ENCODE data around the gene GPR141.

The GPR141 gene

GRCh38 chr7:37768611-37769010, 85.0 kb downstream of the GPR141 start:
- Mint-ChIP-seq H3K36me3 (peaks cover 4% of the 10 kb centered on the region), H3K27ac (no peak overlapping the region), H3K27me3 (no peaks in the 10 kb centered on the region), H3K4me3 (no peak overlapping the region), H3K4me1 (peaks cover 4% of the 10 kb centered on the region), H3K9me3 (peaks cover 4% of the 10 kb centered on the region)
- ATAC-seq (ENCODE audit: low read depth): no peak
- no peak for DNase-seq (ENCODE audit: low spot score in 2 of 2)

- H3K9me3 Mint-ChIP-seq: peaks cover 3% of the 10 kb centered on the region
Observed at GRCh38 chr7:37769291-37769690, 85.7 kb downstream of the GPR141 start.

GRCh38 chr7:37769726-37770125, 86.2 kb downstream of the GPR141 start:
- no peak overlapping the region for H3K4me3 Mint-ChIP-seq
- no peaks in the 10 kb centered on the region for H3K27me3 Mint-ChIP-seq
- peaks cover 4% of the 10 kb centered on the region for H3K4me1 Mint-ChIP-seq
- DNase-seq (ENCODE audit: low spot score in 2 of 2) (no peak), ATAC-seq (ENCODE audit: low read depth) (no peak)
- H3K36me3 Mint-ChIP-seq: peaks cover 2% of the 10 kb centered on the region
- peaks cover 3% of the 10 kb centered on the region for H3K9me3 Mint-ChIP-seq
- no peak overlapping the region for H3K27ac Mint-ChIP-seq

More at GRCh38 chr7:37769291-37769690, 85.7 kb downstream of the GPR141 start:
- no peak for DNase-seq (ENCODE audit: low spot score in 2 of 2)
- no peak for ATAC-seq (ENCODE audit: low read depth)
- Mint-ChIP-seq H3K4me1 (peaks cover 4% of the 10 kb centered on the region), H3K27me3 (no peaks in the 10 kb centered on the region), H3K36me3 (peaks cover 2% of the 10 kb centered on the region), H3K27ac (no peak overlapping the region), H3K4me3 (no peak overlapping the region)

DNA sequence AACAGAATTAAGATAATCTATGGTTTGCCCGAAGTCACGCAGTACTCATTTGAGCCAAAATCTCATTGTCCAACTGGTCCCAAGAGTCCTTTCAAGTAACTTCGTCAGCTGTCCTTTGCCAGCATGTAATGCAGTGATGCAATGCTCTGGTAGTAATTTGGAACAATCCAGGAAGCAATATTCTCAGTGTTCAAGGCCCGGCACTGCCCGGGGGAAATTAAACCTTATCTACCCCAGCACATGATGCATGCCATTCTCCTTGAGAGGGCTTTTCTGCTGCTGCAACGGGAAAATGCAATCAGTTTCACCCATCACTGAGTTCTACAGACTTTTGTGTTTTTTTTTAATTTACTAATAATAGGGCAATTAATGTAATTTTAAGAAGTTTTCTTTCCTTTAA, 87.3 kb downstream of the GPR141 start:
- DNase-seq (ENCODE audit: low spot score in 2 of 2) (no peak), ATAC-seq (ENCODE audit: low read depth) (no peak)
- H3K36me3 Mint-ChIP-seq: peaks cover 6% of the 10 kb centered on the region
- H3K9me3 Mint-ChIP-seq: peaks cover 6% of the 10 kb centered on the region
- peaks cover 4% of the 10 kb centered on the region for H3K4me1 Mint-ChIP-seq
- no peak overlapping the region for H3K4me3 Mint-ChIP-seq
- no peak overlapping the region for H3K27ac Mint-ChIP-seq
- H3K27me3 Mint-ChIP-seq: no peaks in the 10 kb centered on the region

- no peak for DNase-seq (ENCODE audit: low spot score in 2 of 2)
- Mint-ChIP-seq H3K27ac (no peak overlapping the region), H3K4me3 (no peak overlapping the region), H3K4me1 (no peaks in the 10 kb centered on the region), H3K27me3 (no peaks in the 10 kb centered on the region), H3K9me3 (peaks cover 6% of the 10 kb centered on the region), H3K36me3 (peaks cover 6% of the 10 kb centered on the region)
- ATAC-seq (ENCODE audit: low read depth): no peak
Observed at GRCh38 chr7:37771342-37771741, 87.8 kb downstream of the GPR141 start.

- no peaks in the 10 kb centered on the region for H3K27me3 Mint-ChIP-seq
Observed at GRCh38 chr7:37771801-37772200, 88.2 kb downstream of the GPR141 start.

DNA sequence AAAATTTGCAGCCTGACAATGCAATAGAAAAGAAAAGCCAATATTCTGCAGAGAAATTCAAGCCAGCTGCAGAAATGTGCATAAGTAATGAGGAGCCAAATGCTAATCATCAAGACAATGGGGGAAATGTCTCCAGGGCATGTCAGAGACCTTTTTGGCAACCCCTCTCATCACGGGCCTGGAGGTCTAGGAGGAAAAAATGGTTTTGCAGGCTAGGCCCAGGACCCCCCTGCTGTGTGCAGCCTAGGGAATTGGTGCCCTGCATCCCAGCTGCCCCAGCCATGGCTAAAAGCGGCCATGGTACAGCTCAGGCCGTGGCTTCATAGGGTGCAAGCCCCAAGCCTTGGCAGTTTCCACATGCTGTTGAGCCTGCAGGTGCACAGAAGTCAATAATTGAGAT, 92.4 kb downstream of the GPR141 start:
- ATAC-seq (ENCODE audit: low read depth) (no peak), DNase-seq (ENCODE audit: low spot score in 2 of 2) (no peak)
- H3K9me3 Mint-ChIP-seq: peaks cover 17% of the 10 kb centered on the region
- H3K4me3 Mint-ChIP-seq: no peak overlapping the region
- no peak overlapping the region for H3K27ac Mint-ChIP-seq
- no peaks in the 10 kb centered on the region for H3K27me3 Mint-ChIP-seq
- H3K36me3 Mint-ChIP-seq: peaks cover 16% of the 10 kb centered on the region
- no peaks in the 10 kb centered on the region for H3K4me1 Mint-ChIP-seq

More at GRCh38 chr7:37771801-37772200, 88.2 kb downstream of the GPR141 start:
- no peak for ATAC-seq (ENCODE audit: low read depth)
- Mint-ChIP-seq H3K4me1 (no peaks in the 10 kb centered on the region), H3K36me3 (peaks cover 6% of the 10 kb centered on the region), H3K27ac (no peak overlapping the region), H3K4me3 (no peak overlapping the region), H3K9me3 (peaks cover 8% of the 10 kb centered on the region)
- no peak for DNase-seq (ENCODE audit: low spot score in 2 of 2)

- DNase-seq (ENCODE audit: low spot score in 2 of 2): no peak
- Mint-ChIP-seq H3K36me3 (peaks cover 14% of the 10 kb centered on the region), H3K27ac (no peak overlapping the region), H3K27me3 (no peaks in the 10 kb centered on the region), H3K4me1 (peaks cover 8% of the 10 kb centered on the region), H3K9me3 (peaks cover 11% of the 10 kb centered on the region), H3K4me3 (no peak overlapping the region)
- no peak for ATAC-seq (ENCODE audit: low read depth)
Observed at GRCh38 chr7:37781156-37781555, 97.6 kb downstream of the GPR141 start.

- Mint-ChIP-seq H3K36me3 (peaks cover 12% of the 10 kb centered on the region), H3K27ac (no peak overlapping the region), H3K9me3 (peaks cover 8% of the 10 kb centered on the region), H3K4me3 (no peak overlapping the region), H3K27me3 (no peaks in the 10 kb centered on the region), H3K4me1 (peaks cover 13% of the 10 kb centered on the region)
- no peak for DNase-seq (ENCODE audit: low spot score in 2 of 2)
- ATAC-seq (ENCODE audit: low read depth): no peak
Observed at GRCh38 chr7:37782166-37782565, 98.6 kb downstream of the GPR141 start.

- Mint-ChIP-seq H3K36me3 (peaks cover 4% of the 10 kb centered on the region), H3K4me1 (peaks cover 13% of the 10 kb centered on the region), H3K9me3 (peaks cover 1% of the 10 kb centered on the region), H3K27me3 (no peaks in the 10 kb centered on the region), H3K4me3 (no peak overlapping the region), H3K27ac (no peak overlapping the region)
- ATAC-seq (ENCODE audit: low read depth) (no peak), DNase-seq (ENCODE audit: low spot score in 2 of 2) (no peak)
Observed at GRCh38 chr7:37784015-37784414, 100.4 kb downstream of the GPR141 start.

DNA sequence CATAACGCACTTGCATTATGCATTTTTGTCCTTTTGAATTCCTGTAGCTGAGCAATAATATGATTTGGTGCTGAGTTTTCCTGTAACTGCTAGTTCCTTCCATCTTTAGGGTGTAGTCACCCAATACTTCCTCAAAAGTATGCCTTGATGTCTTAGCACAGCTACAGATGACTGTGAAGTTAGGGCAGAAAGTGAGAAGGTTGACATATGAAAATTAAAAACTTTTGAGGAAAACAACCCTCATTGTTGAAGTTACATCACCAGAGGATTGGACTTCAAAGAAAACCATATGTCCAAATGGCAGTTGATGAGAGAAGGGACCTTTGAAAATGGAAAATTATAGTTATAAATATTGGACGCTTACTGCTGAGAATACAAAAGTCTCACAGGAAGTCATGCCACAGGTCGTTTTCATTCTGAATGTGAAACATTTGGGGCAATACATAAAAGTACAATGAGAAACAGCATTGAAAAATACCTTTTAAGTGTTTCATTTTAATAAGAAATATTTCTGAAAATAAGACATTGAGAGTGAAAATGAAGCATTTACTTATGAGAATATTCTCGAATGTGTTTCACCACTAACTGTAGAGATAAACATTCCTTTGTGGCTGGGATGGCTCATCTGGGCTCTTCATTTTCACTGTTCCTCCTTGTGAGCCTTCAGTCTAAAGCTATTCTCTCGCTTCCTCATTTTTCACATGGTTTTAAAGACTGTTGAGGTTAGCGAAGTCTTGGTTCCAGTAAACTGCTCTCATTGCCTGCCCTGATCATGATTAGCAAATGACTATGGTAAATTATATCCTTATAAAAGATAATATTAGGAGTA, 103.4 kb downstream of the GPR141 start:
- ATAC-seq (ENCODE audit: low read depth): peak; percentile 91
- Mint-ChIP-seq H3K9me3 (no peaks in the 10 kb centered on the region), H3K36me3 (peaks cover 4% of the 10 kb centered on the region), H3K27ac (peak overlapping the region; percentile 88), H3K27me3 (no peaks in the 10 kb centered on the region), H3K4me1 (peaks cover 13% of the 10 kb centered on the region), H3K4me3 (peak overlapping the region; percentile 81)
- peak in 1 of 2 donors; percentile 32 for DNase-seq (ENCODE audit: low spot score in 2 of 2)
